Activated CD4-positive, alpha-beta T cell treated with anti-CD3 and anti-CD28 coated beads for 48 hours (primary cell): ENCODE measurements around the gene LEF1.
"Not testable (repeated sequence)": the region's sequence is repeated elsewhere in the genome, so short reads cannot be mapped to it uniquely, and the experiment has no call there.

Experiments
- DNase-seq: peaks from one replicate; pipeline ENCODE4 v3.0.0-alpha.2; 2020

LEF1 gene

DNA sequence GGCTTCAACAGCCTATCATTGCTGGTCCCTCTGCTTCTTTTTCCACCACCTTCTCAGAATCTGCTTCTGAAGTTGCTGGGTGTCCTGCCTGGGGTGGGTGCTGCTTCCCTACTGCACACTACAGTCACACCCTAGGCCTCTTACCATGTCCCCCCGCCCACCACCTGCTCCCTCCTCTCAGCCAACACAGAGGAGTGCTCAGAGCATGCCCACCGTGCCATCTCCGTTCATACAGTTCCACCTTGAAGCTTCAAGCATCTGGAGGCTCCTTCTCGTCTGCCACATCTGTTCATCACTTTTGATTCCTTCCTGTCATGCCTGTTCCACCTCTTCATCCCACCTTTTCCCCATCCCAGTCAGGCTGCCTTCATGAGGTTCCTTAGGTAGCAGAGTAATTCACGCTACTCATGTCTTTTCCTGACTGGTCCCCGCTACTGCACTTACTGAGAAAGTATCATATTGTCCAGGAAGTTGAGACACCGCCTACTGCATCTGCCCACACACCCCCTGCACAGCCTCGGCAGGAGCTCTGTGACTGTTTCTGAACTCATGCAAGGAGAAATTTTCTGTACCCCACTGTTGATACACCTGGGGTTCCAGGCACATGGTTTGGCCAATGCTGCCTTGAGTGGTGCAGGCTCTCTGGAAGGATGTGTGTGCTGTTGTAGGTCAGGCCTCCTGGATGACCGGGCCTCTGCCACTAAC lies 139.6 kb downstream of the LEF1 start:
- DNase-seq: peak; percentile 64

DNA sequence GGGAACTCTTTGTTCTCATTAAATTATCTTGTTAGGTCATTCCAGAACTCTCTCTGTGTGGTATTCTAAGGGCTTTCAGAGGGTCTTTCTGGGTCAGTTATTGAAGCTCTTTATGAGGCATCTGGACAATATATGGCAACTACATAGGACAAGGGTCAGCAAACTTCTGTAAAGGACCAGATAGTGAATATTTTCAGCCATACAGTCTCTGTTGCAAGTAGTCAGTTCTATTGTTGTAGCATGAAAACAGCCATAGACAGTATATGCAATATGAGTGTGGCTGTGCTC lies 143.9 kb downstream of the LEF1 start:
- DNase-seq: no peak

DNA sequence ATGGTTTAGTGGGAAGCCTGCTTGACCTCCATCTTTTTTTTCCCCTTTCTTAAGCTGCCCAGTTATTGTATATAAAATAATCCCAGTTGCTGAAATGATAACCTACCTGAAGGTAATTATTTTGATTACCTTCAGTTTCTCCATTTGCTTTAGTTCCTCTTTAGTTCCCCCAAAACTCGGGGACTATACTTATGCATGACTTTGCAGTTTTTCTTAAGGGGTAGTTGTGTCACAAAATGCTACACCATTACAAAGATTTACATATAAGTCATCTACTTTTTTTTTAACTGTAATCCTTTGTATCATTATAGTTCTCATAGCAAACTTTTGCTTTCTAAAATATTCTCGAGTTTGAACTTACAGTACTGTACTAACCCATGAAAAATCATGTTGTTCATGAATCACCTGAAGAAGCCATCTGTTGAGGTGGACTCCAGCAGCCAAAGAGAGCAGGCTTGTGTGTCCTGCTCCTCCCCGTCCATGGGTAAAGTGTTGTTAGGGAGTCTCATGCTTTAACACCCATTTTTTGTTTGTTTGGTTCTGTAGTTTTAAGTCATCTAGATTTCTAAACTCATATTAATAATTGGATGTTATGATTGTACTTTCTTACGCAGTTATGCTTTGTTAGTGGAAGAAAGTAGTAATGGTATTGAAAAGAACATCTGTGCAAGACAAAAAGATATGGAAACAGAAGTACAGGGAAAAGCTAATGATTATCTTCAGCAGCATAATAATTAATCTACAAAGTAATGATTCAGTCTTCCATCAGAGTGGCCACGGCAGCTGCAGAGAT lies 144.5 kb downstream of the LEF1 start:
- DNase-seq: no peak

DNA sequence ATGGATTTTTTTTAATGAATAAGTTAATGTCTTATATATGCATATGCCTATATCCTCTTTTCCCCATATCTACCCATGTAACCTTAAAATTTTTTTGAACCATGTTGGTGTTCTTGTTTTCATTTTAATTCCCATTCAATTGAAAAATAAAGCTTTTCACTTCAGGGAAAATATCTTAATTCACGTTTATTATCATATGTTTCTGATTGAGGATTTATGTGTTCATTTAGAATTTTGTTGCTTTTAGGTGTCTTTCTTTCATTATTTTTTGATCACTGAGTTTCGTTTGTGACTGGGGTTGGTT lies 149.9 kb downstream of the LEF1 start:
- no peak for DNase-seq

DNA sequence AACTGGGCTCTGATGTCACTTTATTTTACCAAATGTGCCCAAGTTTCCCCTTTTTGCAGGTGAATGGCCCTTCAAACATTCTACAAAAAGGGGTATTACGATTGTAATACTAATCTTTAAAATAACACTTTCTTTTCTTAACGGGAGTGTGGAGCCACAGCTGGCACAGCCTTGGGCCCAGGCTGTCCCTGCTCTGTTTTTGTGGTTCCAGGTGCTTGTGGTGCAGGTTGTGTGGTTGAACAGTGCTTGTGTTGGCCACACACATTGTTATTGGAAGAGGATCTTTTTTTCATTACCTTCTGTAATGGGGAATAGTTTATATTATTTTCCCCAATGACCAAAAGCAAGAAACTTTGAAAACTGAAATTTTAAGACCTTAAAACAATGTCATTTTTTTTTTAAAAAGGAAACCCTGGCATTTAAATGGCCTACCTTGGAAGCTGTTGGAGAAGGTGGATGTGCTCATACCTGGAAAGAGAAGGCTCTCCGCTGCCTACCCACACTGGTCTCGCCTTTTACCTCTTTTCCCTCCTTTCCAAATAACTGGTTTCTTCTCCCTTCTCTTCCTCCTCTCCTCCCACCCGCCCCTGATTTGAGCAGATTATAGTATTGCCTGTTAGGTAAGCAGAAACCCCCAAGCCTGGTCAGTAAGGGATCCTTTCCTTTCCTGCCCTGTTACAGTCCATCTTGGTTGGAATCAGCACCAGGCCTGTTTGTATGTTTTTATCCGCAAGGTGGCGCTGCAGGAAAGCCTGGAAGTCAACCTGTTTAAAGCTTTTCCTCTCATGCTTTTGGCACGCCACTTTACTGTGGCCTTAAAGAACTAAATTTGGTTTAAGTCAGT lies 150.5 kb downstream of the LEF1 start:
- DNase-seq: peak; percentile 89

DNA sequence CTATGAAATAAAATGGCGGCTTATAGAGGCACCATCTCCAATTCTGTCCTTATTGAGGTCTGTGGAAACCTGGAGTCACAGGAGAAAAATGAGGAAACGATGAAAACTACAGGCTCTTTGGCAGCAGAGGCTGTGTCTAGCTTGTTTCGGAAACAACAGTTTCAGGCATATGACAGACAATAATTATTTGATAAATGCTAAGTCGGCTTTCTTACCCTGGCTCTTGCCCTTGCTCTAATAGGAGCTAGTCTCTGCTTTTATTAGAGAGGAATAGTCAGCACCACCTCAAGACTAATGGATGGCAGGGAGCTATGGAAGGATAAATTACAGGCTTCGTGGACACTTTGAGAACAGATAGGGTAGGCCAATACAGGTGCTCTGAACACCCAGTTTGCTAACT lies 154.8 kb downstream of the LEF1 start:
- DNase-seq: no peak

DNA sequence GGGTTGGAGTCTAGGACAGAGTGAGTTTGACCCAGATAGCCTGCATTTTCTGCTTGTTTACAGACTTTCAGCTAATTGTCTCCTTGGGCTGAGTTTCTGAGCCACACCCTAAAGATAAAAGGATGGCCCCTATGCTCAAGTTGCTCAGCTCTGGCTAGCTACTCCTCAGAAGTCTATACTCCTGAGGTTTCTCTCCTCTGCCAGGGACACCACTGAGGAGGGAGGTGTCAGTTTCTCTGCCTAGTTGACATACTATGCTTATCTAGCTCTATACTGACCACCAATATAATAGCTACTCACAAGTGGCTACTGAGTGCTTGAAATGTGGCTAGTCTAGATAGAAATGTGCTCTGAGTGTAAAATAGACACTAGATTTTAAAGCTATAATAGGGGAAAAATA lies 155.4 kb downstream of the LEF1 start:
- no peak for DNase-seq

DNA sequence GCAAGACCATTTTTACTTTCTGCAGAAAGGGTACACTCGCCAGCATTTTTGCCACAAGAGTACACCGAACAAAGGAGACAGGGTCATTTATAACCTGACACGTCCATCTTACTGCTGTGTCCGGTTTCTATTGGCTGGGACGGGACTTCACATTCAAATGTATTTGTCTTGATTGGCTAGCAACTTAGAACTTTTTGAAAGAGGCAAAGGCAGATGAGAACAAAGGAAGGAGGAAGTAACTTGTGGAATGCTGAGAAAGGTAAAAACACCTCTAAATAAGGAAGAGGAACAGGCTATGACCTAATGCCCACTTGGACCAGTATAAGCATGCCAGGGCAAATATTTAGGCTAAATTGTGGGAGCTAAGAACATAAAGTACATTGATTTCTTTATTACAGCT lies 156.3 kb downstream of the LEF1 start:
- DNase-seq: not testable (repeated sequence)

DNA sequence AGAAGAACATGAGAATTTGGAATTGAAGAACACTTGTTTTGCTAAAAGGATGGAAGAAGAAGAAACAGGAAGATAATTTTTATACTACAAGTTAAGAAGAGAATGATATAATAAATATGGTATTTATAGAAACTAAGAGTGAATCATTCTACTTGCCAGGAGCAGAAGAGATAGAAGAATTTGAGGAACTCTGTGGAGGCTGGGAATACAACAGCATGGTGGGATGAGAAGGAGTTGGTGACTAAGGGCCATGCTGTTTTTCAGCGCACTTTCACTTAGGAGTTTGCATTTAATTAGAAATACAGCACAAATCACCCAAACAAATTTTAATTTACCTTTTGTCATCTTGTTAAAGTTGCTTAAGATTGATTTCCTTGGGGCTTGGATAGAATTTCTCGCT lies 158.6 kb downstream of the LEF1 start:
- DNase-seq: no peak

DNA sequence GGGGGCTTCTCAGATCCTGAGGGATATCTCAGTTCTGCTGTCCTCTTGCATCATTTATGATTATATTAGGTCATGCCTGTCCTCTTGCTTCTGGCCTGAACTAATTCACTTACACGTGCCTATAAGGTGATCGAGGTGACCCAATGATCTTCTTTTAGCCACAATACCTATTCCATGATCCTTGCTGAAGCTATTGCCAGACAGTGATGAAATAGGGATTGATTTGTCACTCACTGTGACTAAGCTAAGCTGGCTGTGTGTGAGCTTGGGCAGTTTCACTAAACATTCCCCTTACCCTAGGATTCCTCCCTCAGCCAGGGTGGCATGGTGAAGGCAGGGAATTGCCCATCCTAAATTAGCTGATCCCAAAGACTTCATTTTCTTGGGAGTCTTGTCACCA lies 160.0 kb downstream of the LEF1 start:
- no peak for DNase-seq

DNA sequence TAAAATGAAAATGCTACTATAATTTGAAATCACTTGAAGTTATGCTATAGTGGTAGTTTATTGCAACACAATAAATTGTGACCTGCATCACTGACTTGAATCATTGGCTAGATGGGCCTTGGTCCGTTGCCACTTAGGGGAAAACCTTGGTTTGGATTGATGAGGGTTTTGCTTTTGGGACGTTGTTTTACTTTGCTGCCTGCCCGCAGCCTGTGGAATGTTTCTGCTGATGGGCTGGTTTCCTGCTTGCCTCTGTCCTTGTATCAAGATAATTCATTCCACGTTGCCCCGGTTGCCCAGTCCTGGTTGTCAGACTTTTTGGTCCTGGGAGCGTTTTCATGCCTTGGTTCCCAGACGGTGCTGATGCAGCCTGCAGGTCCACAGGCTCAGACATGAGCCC lies 160.7 kb downstream of the LEF1 start:
- no peak for DNase-seq

DNA sequence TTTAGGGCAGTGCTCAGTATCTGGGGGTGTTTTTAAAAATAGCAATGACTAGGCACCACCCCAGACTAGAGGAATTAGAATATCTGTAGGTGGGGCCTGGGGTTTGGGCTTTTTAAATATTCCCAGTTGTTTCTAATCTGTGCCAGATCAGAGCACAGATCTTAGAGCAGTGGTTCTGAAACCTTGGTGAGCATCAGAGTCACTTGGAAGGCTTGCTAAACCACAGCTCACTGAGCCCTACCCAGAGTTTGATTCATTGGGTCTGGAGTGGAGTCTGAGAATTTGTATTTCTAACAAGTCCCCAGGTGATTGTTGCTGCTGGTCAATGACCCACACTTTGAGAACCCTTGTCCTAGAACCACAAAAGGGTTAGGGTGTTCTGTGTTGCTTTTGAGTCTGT lies 162.4 kb downstream of the LEF1 start:
- peak; percentile 9 for DNase-seq

DNA sequence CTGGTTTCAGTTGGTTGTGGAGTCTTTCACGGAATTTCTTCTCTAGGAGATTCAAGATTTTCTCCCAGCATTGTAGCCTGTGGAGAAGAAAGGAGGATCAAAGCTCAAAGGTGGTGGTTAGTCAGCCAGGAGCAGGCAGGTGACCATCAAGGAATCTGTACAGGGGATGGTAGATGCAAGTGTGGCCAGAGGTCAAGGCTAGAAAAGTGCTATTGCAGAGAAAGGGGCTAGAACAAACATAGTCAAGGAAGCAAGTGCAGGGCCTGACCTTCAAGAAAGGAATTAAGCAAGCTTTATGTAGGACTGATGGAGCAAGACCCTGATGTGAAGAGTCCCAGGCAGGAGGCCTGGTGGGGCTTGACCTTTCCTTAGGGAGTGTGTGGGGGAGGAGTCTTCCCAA lies 162.9 kb downstream of the LEF1 start:
- no peak for DNase-seq

DNA sequence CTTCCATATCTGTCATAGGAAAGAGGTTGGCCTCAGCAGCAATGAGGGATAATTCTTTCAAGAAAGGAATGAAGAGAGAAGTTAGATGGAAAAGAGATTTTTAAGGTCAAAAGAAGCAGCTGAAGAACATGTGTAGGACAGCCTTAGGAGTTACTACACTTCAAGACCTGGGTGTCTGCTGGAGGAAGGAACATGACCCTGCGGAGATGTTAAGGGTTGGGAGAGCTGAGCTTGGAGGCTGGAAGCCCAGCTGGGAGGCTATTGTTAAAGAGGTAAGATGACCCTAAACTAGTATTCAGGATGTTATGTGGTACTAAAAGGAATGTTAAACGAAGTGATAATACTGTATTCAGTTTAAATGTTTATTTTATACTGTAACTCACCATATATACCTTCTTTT lies 164.1 kb downstream of the LEF1 start:
- DNase-seq: no peak

DNA sequence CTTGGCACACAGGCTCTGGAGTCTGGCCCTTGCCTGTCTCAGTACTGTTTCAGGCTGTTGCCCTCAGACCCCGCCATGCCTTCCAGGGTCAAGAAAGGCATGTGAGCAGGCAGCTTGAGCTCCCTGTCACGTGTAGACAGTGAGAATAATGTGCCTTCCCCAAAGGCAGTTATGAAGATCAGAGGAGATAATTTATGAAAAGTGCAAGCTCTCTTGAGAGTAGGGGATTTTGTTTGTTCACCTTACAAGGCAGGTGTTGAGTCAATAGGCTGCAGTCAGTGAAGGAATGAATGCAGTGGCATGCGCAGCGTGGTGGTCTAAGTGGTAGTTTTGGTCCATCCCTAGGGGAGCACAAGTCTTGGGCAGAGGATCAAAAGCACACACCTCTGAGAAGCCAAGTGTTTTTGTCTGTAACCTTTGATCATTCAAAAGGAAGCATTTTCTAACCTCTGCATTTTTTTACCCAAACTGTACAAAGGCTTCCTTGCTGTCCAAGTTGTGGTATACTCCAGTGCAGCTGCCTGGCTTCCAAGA lies 164.7 kb downstream of the LEF1 start:
- no peak for DNase-seq

DNA sequence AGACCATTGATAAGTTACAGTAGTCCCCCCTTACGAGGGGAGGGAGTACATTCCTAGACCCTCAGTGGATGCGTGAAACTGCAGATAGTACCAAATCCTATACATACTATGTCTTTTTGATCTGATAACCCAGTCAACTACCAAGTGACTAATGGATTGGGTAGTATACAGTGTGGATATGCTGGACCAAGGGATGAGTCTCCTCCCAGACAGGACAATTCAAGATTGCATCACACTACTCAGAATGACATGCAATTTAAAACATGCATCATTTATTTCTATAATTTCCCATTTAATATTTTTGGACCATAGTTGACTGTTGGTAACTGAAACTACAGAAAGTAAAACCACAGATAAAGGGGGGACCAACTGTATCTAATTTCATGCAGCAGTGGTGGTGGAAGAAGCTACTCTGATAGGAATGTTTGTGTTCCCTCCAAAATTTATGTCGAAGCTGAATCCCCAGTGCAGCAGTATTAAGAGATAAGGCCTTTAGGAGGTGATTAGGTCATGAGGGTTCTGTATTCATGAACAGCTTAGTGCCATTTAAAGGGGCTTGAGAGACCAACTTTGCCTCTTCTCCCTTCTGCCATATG lies 167.1 kb downstream of the LEF1 start:
- no peak for DNase-seq

DNA sequence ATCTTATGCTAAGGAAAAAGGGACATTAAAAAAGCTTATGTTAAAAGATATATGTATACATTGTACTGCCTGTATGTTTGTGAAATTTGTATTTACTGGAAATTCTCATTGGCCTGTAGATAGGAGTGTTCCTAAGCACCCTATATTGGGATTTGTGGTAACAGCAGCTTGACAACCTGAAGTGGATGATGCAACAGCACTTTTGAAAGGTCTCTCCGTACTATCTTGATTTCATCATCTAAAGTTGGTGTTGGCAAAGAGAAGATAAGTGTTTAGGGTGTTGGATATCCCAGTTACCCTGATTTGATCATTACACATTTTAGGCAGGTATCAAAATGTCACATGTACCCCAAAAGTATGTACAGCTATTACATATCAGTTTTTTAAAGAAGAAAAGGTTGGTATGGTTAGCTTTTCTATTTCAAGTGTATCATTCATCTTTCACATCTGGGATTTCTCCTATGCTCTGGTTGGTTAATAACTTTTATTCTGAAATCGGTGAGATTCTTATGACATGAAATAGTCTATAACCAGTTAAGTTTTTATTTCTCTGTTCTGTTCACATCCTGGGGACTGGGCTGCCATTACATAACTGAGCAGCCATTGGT lies 168.7 kb downstream of the LEF1 start:
- DNase-seq: no peak

DNA sequence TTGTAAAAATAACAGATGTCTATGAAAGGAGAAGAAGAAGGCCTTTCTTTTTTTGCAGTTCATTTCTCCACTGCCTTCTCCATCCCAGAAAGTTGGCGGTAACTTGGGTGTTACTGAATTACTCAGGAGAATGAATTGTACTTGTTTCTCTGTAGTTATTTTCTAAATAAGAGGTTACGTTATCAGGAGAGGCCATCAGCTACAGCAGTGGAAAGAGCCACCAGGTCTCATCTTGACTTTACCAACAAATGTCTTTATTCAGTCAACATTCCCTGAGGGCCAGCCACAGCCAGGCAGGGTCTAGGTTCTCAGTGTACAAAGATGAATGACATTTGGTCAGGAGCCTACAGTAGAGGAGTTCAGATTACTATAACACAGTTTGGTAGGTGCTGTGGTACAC lies 170.9 kb downstream of the LEF1 start:
- no peak for DNase-seq
